ENCODE measurements around the gene MRPL12. TPM values are rescaled to one million over a fixed set of nuclear protein-coding genes. Genes with fewer than 3 reads are reported as not detected.
A peak's percentile ranks its signal among the peaks of the same experiment; 100 is the strongest.

The MRPL12 gene
- total and polyA plus RNA-seq, 2 of the 13 experiments (the other 11 are each of a cell fraction or from before 2014, with no cell fraction given), result 39.1 to 94.1 TPM

GRCh38 chr17:81701288-81702071, 1.7 kb upstream of the MRPL12 start (continued):
- TF ChIP-seq NFAT5 (CRISPR knock-in tag; IDR thresholded peaks at IDR 0.05) (no peak), NFIB (CRISPR knock-in tag; IDR thresholded peaks at IDR 0.05; ENCODE audit: borderline replicate concordance) (0 out of 2 replicates have a peak, but pooled peaks have one; percentile 68), HNF4G (IDR thresholded peaks at IDR 0.05; ENCODE audit: borderline replicate concordance, low read depth, low read length) (no peak), HNF4G (CRISPR knock-in tag; IDR thresholded peaks at IDR 0.05; ENCODE audit: borderline replicate concordance, low read depth) (no peak), PITX1 (CRISPR knock-in tag; IDR thresholded peaks at IDR 0.05) (0 out of 2 replicates have a peak, but pooled peaks have one; percentile 9), USF2 (IDR thresholded peaks at IDR 0.05; ENCODE audit: low read depth, low read length) (no peak), USF2 (CRISPR knock-in tag; IDR thresholded peaks at IDR 0.05; ENCODE audit: borderline replicate concordance) (no peak), ZNF121 (CRISPR knock-in tag; IDR thresholded peaks at IDR 0.05) (no peak), ZNF788 (CRISPR knock-in tag; IDR thresholded peaks at IDR 0.05; ENCODE audit: borderline replicate concordance) (0 out of 2 replicates have a peak, but pooled peaks have one; percentile 25), ZNF354B (CRISPR knock-in tag; IDR thresholded peaks at IDR 0.05) (peak; percentile 60; the same call in 1 of the 2 replicates), TCF12 (IDR thresholded peaks at IDR 0.05) (no peak), TCF12 (CRISPR knock-in tag; IDR thresholded peaks at IDR 0.05) (peak; percentile 58), ZNF460 (CRISPR knock-in tag; IDR thresholded peaks at IDR 0.05; ENCODE audit: borderline replicate concordance) (no peak), MBD4 (IDR thresholded peaks at IDR 0.05; ENCODE audit: borderline replicate concordance, low read length) (no peak), MED8 (CRISPR knock-in tag; IDR thresholded peaks at IDR 0.05; ENCODE audit: insufficient replicate concordance) (peak; percentile 41), STAG1 (CRISPR knock-in tag; IDR thresholded peaks at IDR 0.05) (peak; percentile 22), ZNF777 (CRISPR knock-in tag; IDR thresholded peaks at IDR 0.05) (0 out of 2 replicates have a peak, but pooled peaks have one; percentile 25), PATZ1 (CRISPR knock-in tag; IDR thresholded peaks at IDR 0.05) (peak; percentile 42; the same call in 1 of the 2 replicates), SNAPC5 (CRISPR knock-in tag; IDR thresholded peaks at IDR 0.05; ENCODE audit: borderline replicate concordance) (no peak)

Data from HepG2 (cell line).